HG03045 (cell line): Measurements from ENCODE around the gene NKIRAS1.
"Not testable (repeated sequence)": the region's sequence is repeated elsewhere in the genome, so short reads cannot be mapped to it uniquely, and the experiment has no call there.

Source experiments
- ATAC-seq: cut with Tn5 transposase; IDR thresholded peaks from one replicate; pipeline ENCODE4 v1.9.1; 2021; ENCODE audit warnings: mild to moderate bottlenecking, moderate library complexity; ENCODE audit not compliant: unreplicated experiment

Gene NKIRAS1

GRCh38 chr3:23873941-23874340, 42.8 kb downstream of the NKIRAS1 start:
- ATAC-seq = no peak

GRCh38 chr3:23872330-23872729, 44.5 kb downstream of the NKIRAS1 start:
- no peak for ATAC-seq

GRCh38 chr3:23871361-23871760, 45.4 kb downstream of the NKIRAS1 start:
- not testable (repeated sequence) for ATAC-seq

GRCh38 chr3:23870663-23871043, 46.1 kb downstream of the NKIRAS1 start:
- not testable (repeated sequence) for ATAC-seq

- no peak for ATAC-seq
Observed at GRCh38 chr3:23869977-23870662, 46.7 kb downstream of the NKIRAS1 start.

GRCh38 chr3:23867838-23868237, 49.0 kb downstream of the NKIRAS1 start:
- no peak for ATAC-seq

GRCh38 chr3:23867400-23867799, 49.4 kb downstream of the NKIRAS1 start:
- no peak for ATAC-seq

GRCh38 chr3:23865595-23866396, 51.0 kb downstream of the NKIRAS1 start:
- ATAC-seq = peak; percentile 92

- ATAC-seq = no peak
Observed at GRCh38 chr3:23864931-23865330, 51.9 kb downstream of the NKIRAS1 start.

GRCh38 chr3:23863060-23863459, 53.7 kb downstream of the NKIRAS1 start:
- no peak for ATAC-seq

GRCh38 chr3:23861689-23862088, 55.1 kb downstream of the NKIRAS1 start:
- ATAC-seq = no peak

GRCh38 chr3:23859839-23860382, 56.9 kb downstream of the NKIRAS1 start:
- ATAC-seq = no peak

GRCh38 chr3:23859012-23859743, 57.6 kb downstream of the NKIRAS1 start:
- no peak for ATAC-seq

GRCh38 chr3:23856286-23856685, 60.5 kb downstream of the NKIRAS1 start:
- no peak for ATAC-seq

GRCh38 chr3:23849462-23849861, 67.3 kb downstream of the NKIRAS1 start:
- not testable (repeated sequence) for ATAC-seq

GRCh38 chr3:23845326-23846216, 71.2 kb downstream of the NKIRAS1 start:
- no peak for ATAC-seq

- no peak for ATAC-seq
Observed at GRCh38 chr3:23843869-23844268, 72.9 kb downstream of the NKIRAS1 start.
